Ovary (tissue), 3 donors: Measurements from ENCODE around the gene COX19.

Experiments
- CTCF ChIP-seq, 3 donors: fragments of 450-650 bp in 2 of 3; fragments of 200-600 bp in 1 of 3; IDR thresholded peaks; one replicate each; pipeline versions ENCODE4 v1.5.1 to v1.8.0; 2016 to 2022; ENCODE audit warnings: antibody characterized with exemption in 3 of 3, mild to moderate bottlenecking in 1 of 3
- EP300 ChIP-seq: sonication (generic); formaldehyde crosslinking; IDR thresholded peaks from one replicate; pipeline ENCODE4 v1.6.1; 2017; ENCODE audit warnings: antibody characterized with exemption
- POLR2A ChIP-seq: fragments of 450-650 bp; IDR thresholded peaks from one replicate; pipeline ENCODE4 v1.6.1; 2017; ENCODE audit warnings: antibody characterized with exemption, mild to moderate bottlenecking, moderate library complexity
- donor health status: DM: no; HTN: no; CAD: no.

- TF ChIP-seq CTCF (IDR thresholded peaks at IDR 0.05) (no peak), POLR2A (no peak), EP300 (no peak)
Measured at GRCh38 chr7:975702-976473, 539 bp upstream of the COX19 start.
